Mucosa of descending colon (tissue), 3 donors: ENCODE results near the gene FXYD1. TPM values are rescaled to one million over a fixed set of nuclear protein-coding genes. Genes with fewer than 3 reads are reported as not detected.
"Not testable (repeated sequence)": the region's sequence is repeated elsewhere in the genome, so short reads cannot be mapped to it uniquely, and the experiment has no call there.

ENCODE experiments used
- ATAC-seq: fragments of 200-7000 bp; cut with Tn5 transposase; one replicate; pipeline ENCODE4 v1.9.1; 2020; ENCODE audit warnings: mild to moderate bottlenecking, moderate library complexity
- DNase-seq, 3 donors: peaks; one replicate each; pipeline ENCODE4 v3.0.0-alpha.2; 2020
- H3K36me3 ChIP-seq: fragments of 200-600 bp; one replicate; pipeline ENCODE4 v1.8.0; 2021; ENCODE audit warnings: low read depth, mild to moderate bottlenecking
- H3K4me1 ChIP-seq: fragments of 200-600 bp; one replicate; pipeline ENCODE4 v1.8.0; 2021; ENCODE audit warnings: low read depth, mild to moderate bottlenecking
- H3K4me3 ChIP-seq: fragments of 200-600 bp; one replicate; pipeline ENCODE4 v1.8.0; 2021; ENCODE audit warnings: mild to moderate bottlenecking
- H3K9me3 ChIP-seq: fragments of 200-600 bp; one replicate; pipeline ENCODE4 v1.8.0; 2021; ENCODE audit warnings: mild to moderate bottlenecking
- CTCF ChIP-seq: fragments of 200-600 bp; IDR thresholded peaks from one replicate; pipeline ENCODE4 v1.8.0; 2022; ENCODE audit warnings: antibody characterized with exemption, mild to moderate bottlenecking
- intact Hi-C, 2 donors: fragments of 100-400 bp; cut with DNase I in 1 of 2; cut with micrococcal nuclease in 1 of 2; formaldehyde crosslinking; loops; one replicate each; pipeline versions ENCODE4 v1.11.0 to v1.11.1; 2022; cut with DNase I, micrococcal nuclease
- total RNA-seq, 3 donors: library from RNA; stranded (reverse); fragmentation: NEBNext Ultra II Directional in 2 of 3; extraction: Animal tissue kit (Norgen Biotek cat#: 25700) in 2 of 3; gene quantifications; one replicate each; pipeline versions ENCODE4 v1.2.1 to v1.2.4, GENCODE V29; 2021 to 2023
- donor health status: DM: no; HTN: no; CAD: no; lungs with moderate emphysema.
- donor health status: DM: no; HTN: no; CAD: no.
- donor health status: DM: no; HTN: yes; CAD: no.

FXYD1 gene
- total RNA-seq, 3 donors from 2014 or later: 13.3 to 71.0 (median 15.4) TPM

GRCh38 chr19:35099897-35100275 is 38.7 kb upstream of the FXYD1 start:
- Histone ChIP-seq H3K9me3 (no peaks in the 10 kb centered on the region), H3K36me3 (no peaks in the 10 kb centered on the region), H3K4me1 (no peaks in the 10 kb centered on the region), H3K4me3 (no peak overlapping the region)
- no peak for TF ChIP-seq CTCF
- intact Hi-C loops: no loop called here
- DNase-seq: no peak
- ATAC-seq: no peak

DNA sequence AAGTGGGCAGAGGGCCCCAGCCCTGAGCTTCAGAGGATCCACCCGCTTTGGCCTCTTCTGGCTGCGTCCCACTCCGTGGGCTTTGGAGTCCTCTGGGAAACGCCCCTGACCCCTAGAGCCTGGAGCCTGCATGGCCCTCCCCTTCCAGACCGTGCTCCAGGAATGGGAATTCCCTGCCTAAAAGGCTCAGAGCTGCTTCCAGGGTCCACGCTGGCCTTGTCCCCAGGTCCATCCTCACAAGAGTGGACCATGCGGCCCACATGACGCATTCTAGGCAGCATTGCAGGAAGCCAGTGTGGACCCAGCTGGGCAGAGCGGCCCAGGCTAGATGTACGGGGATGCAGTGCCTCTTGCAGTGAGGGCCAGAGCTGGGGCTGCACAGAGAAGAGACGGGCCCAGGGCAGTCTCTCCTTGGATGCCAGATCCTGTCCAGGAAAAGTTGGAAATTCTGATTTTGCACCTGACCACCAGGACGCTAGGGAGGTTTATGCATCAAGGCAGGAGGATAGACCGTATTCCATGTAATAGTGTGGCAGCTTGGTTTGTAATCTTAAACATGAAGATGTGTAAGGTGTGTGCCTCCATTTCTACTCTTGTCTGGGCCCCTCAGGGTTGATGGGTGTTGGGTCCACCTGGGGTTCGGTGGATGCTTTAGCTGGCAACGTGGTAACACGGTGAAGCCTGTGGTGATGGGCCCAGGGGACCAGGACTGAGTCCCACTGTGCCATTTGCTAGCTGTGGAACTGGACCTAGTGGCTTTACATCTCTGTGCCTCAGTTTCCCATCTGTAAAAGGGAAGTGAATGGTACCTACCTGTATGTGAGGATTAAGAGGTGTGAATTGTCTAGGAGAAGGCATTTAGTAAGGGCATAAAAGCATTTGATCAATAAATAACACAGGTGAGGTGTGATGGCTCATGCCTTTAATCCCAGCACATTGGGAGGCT is 37.8 kb upstream of the FXYD1 start:
- ATAC-seq: no peak
- TF ChIP-seq CTCF: no peak
- no peak for DNase-seq

GRCh38 chr19:35101949-35102348 is 36.7 kb upstream of the FXYD1 start:
- H3K36me3 ChIP-seq, H3K4me1 ChIP-seq, H3K9me3 ChIP-seq, intact Hi-C loops, ATAC-seq, DNase-seq, H3K4me3 ChIP-seq: not testable (repeated sequence)

More for the DNA sequence above, 37.8 kb upstream of the FXYD1 start:
- H3K9me3 ChIP-seq: no peaks in the 10 kb centered on the region
- H3K4me3 ChIP-seq: no peak overlapping the region
- H3K36me3 ChIP-seq: no peaks in the 10 kb centered on the region
- H3K4me1 ChIP-seq: no peaks in the 10 kb centered on the region
- intact Hi-C loops: no loop called here

GRCh38 chr19:35103614-35104013 is 35.0 kb upstream of the FXYD1 start:
- ATAC-seq, H3K4me3 ChIP-seq, H3K4me1 ChIP-seq, DNase-seq, intact Hi-C loops, H3K9me3 ChIP-seq, H3K36me3 ChIP-seq: not testable (repeated sequence)

DNA sequence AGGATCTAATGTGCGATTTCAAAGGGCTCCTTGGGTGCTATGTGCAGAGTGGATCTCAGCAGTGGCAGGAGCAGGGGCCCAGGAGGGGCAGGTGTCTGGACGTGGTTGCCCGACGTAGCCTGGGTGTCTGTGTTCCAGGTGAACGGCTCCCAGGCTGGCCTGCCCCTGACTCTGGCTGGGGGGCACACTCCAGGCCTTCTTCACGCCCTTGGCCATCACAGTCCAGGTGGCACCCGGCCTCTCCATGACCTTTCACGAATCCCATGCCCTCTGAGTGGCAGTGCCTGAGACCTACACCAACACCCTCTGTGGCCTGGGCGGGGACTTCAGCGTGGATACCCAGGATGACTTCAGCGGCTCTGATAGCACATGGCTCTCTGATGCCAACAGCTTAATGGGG is 34.3 kb upstream of the FXYD1 start:
- no peaks in the 10 kb centered on the region for H3K36me3 ChIP-seq
- no peaks in the 10 kb centered on the region for H3K9me3 ChIP-seq
- no peak for TF ChIP-seq CTCF
- DNase-seq: no peak
- no peak overlapping the region for H3K4me3 ChIP-seq
- peaks cover 10% of the 10 kb centered on the region for H3K4me1 ChIP-seq
- no peak for ATAC-seq
- intact Hi-C loops: no loop called here

GRCh38 chr19:35105047-35105410 is 33.6 kb upstream of the FXYD1 start:
- intact Hi-C loops: no loop called here
- DNase-seq: no peak
- H3K9me3 ChIP-seq: no peaks in the 10 kb centered on the region

More at GRCh38 chr19:35105047-35105410, 33.6 kb upstream of the FXYD1 start:
- H3K4me3 ChIP-seq: no peak overlapping the region
- no peak for TF ChIP-seq CTCF
- no peak for ATAC-seq
- peaks cover 15% of the 10 kb centered on the region for H3K4me1 ChIP-seq
- no peaks in the 10 kb centered on the region for H3K36me3 ChIP-seq
